SK-N-DZ (cell line): ENCODE measurements around the gene CMSS1.
"Not testable (repeated sequence)": the region's sequence is repeated elsewhere in the genome, so short reads cannot be mapped to it uniquely, and the experiment has no call there.

Experiments used
- DNase-seq: peaks from one replicate; pipeline ENCODE4 v3.0.0-alpha.2; 2015; ENCODE audit warnings: low spot score
- small RNA-seq, 2 experiments: library from RNA; depleted of rRNA; stranded (forward); fragments of <200 nt; gene quantifications; one replicate each; pipeline ENCODE3, GENCODE V24; 2014

CMSS1 gene

GRCh38 chr3:100225883-100226282 lies 408.2 kb downstream of the CMSS1 start:
- DNase-seq, result no peak

GRCh38 chr3:100226712-100227429 lies 409.2 kb downstream of the CMSS1 start:
- DNase-seq, result no peak

GRCh38 chr3:100227511-100227921 lies 409.9 kb downstream of the CMSS1 start:
- DNase-seq, result no peak

- DNase-seq, result no peak
These were observed 410.6 kb downstream of the CMSS1 start for GRCh38 chr3:100228247-100228646.

GRCh38 chr3:100229188-100229587 lies 411.5 kb downstream of the CMSS1 start:
- not testable (repeated sequence) for DNase-seq

GRCh38 chr3:100230710-100231109 lies 413.0 kb downstream of the CMSS1 start:
- DNase-seq, result no peak

Small RNA genes lying within 50 kb of the gene (small RNA-seq; reads per million reads assigned to genes)
- 0 reads per million in 2 experiments for gene MIR3921
